GM12874 (cell line): ENCODE measurements around the gene EHMT1.

ENCODE experiments used
- CTCF ChIP-seq: IDR thresholded peaks from 2 replicates; pipeline ENCODE4 v1.5.1; 2011; ENCODE audit warnings: low read depth, mild to moderate bottlenecking, control low read depth, low read length, moderate library complexity; ENCODE audit not compliant: insufficient read depth

The EHMT1 gene

GRCh38 chr9:137879052-137879451 lies 260.2 kb downstream of the EHMT1 start:
- no peak for TF ChIP-seq CTCF

- no peak for TF ChIP-seq CTCF
These were observed 260.9 kb downstream of the EHMT1 start for GRCh38 chr9:137879566-137880150.

- TF ChIP-seq CTCF, result no peak
These were observed 261.6 kb downstream of the EHMT1 start for GRCh38 chr9:137880160-137880975.

GRCh38 chr9:137880976-137881530 lies 262.2 kb downstream of the EHMT1 start:
- no peak for TF ChIP-seq CTCF

GRCh38 chr9:137881591-137882505 lies 263.0 kb downstream of the EHMT1 start:
- TF ChIP-seq CTCF, result no peak

- no peak for TF ChIP-seq CTCF
These were observed 263.7 kb downstream of the EHMT1 start for GRCh38 chr9:137882506-137882821.
